ENCODE data around the gene SH3D21.

The SH3D21 gene

DNA sequence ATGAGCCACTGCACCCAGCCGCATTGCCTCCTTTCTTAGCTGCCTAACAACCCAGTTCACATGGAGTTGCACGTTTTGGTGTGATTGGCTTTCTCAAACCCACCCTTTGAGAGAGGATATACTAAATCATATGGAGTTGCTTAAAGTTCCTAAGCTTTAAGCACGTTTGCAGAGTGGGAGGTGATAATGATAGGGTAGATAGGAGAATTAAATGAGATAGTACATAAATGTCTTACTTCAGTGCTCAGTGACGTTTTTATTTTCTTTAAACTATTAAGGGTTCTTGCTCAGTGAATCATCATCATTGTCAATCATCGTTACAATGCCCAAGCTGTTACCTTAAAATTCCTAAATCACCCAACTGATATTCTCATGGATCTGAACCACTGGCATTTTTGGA is 2.9 kb upstream of the SH3D21 start:
- DNase-seq (ENCODE audit: extremely low read depth in 1 of 2, low read depth in 1 of 2) = no peak

DNA sequence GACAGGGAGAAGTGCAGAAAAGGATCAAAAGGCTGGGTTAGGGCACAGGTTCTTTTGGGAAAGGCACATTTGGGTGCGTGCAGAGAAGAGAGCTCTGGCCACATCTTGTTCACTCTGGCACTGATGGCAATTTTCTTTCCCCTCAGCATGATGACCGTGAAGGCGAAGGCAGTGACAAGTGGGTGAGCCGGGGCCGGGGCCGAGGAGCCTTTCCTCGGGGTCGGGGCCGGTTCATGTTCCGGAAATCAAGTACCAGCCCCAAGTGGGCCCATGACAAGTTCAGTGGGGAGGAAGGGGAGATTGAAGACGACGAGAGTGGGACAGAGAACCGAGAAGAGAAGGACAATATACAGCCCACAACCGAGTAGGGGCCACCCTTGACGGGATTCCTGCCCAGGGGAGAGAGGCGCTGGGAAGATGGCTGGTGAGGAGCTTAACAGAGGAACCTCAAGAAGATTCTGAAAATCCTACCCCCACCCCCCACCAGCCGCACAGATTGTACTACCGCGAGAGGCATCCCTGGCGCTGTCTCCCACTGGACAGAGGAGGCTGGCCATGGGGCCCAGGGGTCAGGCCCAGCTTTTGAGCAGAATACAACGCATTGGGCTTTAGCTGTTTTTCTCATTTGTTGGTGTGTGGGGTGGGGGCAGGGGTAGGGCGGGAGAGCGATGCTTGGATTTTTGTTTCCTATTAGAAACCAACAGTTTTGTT is 2.4 kb upstream of the SH3D21 start:
- no peak for DNase-seq (ENCODE audit: extremely low read depth in 1 of 2, low read depth in 1 of 2)

DNA sequence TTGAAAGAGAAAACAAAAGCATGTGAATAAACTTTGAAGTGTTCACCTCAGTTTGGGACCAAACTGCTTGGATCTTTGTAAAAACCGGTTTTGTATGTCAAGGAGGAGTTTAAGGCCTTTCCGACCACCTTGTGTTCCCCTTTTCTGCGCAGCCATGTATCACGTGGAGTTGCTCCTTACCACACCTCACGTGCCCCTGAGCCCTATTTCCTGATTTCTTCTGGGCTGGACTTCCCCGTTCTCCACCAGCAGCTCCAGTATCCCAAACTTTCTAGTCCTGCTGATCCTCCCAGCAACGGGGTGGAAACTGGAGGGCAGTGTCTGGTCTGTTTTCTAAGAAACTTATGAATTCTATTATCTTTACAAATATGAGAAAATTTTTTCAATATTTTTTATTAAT is 1.6 kb upstream of the SH3D21 start:
- no peak for DNase-seq (ENCODE audit: extremely low read depth in 1 of 2, low read depth in 1 of 2)

DNA sequence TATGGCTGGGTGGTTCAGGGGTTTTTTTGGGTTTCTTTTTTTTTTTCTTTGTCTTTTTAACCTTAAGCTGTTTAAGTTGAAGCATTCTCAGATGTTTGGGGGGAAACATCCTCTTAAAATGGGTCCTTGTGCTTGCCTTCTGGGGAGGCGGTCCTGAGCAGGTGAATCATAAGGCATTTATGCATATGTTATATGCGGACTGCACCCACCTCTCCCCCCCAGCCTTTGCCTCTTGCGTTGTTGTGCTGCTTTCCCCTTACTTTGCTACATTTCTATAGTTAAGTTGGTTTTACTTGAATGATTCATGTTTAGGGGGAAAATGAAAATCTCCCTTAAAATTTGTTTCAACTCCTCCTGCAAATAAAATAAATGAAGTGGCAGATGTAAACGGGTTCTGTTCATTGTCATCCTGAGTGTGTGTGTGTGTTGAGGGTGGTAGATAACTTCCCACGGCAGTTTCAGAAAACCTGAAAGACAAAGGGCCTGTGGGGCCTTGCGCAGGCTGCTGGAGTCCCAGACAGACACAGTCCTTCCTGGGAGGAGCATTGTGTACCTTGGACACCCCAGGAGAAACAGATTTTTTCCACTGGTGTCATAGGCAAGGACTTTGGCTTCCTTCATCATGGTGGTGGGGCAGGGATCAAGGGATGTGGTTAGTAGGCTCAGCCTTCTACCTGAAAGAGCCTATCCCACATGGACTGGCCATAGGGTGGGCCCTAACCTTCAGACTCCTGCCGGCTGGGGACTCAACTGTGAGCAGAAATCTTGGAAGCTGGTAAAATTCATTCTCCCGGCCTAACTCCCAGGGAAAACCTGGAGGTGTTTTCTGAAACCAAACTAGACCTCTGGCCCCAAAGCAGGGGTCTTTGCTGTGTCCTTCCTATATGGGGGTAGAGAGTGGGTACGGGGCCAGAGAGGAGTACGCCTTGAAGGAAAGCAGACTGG is 926 bp upstream of the SH3D21 start:
- DNase-seq (ENCODE audit: extremely low read depth in 1 of 2, low read depth in 1 of 2) = no peak

DNA sequence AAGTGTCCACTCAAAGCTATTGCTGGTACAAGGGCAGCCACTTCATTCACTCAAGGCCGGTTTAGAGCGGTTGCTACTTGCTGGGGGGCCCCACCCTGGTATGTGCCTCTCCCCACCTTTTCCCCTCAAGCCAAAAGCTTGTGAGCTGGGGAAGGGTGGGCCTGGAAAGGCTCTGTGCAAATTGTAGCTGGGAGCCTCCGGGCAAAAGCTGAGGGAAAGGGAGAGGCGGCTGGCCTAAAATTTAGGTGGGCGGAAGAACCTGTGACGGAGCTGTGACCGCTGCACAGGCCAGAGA is 306 bp upstream of the SH3D21 start:
- no peak for DNase-seq (ENCODE audit: extremely low read depth in 1 of 2, low read depth in 1 of 2)

DNA sequence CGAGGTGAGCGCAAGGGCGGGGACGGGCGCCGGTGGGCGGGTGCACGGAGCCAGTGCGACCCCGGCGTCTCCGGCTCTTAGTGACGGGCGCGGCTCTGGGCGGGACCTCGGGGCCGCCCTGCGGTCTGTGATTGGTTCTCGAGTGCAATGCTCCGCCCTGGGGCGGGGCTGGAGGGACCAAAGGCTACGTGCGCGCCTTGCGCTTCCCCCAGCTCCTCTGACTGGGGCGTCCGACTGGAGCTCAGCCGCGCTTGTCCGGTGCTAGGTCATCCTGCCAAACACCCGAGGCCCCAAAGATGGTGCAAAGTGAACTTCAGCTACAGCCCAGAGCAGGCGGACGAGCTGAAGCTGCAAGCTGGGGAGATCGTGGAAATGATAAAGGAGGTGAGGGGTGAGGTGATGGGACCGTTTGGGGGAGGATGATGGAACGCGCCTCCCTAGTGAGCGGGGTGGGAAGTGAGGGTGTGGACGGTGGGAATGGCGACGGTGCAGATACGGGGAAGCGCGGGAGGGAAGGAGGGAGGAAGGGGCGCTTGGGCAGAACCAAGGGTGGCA is 811 bp downstream of the SH3D21 start:
- DNase-seq (ENCODE audit: extremely low read depth in 1 of 2, low read depth in 1 of 2) = peak; percentile 80 to 86

DNA sequence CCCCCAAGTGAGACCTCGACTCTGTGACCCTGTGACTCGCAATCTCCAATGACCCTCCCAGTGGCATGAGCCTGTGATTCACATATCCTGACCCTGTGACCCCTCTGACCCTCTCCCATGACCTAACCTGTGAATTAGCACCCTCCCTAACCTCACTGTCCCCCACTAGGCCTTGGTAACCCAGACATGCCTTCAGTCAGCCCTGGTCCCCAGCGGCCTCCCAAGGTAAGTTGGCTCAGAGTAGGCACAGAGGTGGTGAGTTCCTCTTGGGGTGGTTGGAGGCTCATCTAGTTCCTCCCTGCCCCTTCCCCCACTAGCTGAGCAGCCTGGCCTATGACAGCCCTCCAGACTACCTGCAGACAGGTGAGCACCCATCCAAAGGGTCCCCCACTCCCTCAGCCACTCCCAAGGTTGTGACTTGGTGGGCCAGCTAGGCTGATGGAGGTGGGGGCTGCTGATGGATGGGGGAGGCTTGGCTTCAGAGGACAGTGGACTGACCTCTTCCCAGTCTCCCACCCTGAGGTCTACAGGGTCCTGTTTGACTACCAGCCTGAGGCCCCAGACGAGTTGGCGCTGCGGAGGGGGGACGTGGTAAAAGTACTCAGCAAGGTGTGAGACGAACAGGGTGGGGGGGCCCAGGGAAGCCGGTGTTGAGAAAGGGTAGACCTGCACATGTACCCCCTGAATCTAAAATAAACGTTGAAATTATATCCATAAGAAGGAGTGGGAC is 1.6 kb downstream of the SH3D21 start:
- no peak for DNase-seq (ENCODE audit: extremely low read depth in 1 of 2, low read depth in 1 of 2)

DNA sequence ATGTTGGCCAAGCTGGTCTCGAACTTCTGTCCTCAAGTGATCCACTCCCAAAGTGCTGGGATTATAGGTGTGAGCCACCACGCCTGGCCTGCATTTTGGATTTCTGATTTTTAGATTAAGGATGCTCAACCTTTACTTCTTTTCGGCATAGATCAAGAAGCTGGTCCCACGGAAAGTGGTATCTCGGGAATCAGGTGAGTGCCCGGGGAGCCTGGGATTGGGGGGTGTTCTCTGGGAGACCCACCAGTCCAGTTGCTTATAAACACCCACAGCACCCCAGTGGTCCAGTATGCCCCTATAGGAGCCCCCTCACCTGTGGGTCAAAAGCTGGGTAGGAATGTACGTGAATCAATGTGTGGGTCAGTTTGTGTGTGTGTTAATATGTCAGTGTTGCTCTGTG is 3.2 kb downstream of the SH3D21 start:
- DNase-seq (ENCODE audit: extremely low read depth in 1 of 2, low read depth in 1 of 2) = no peak

DNA sequence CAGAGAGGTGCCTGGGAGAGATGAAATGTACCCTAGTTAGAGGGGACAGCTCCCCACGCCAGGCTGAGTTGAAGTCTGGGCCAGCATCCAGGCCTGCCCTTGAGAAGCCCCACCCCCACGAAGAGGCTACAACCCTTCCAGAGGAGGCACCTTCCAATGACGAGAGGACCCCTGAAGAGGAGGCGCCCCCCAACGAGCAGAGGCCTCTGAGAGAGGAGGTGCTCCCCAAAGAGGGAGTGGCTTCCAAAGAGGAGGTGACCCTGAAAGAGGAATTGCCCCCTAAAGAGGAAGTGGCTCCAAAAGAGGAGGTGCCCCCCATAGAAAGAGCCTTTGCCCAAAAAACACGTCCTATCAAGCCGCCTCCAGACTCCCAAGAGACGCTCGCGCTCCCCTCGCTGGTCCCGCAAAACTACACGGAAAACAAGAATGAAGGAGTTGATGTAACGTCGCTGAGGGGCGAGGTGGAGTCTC is 14.2 kb downstream of the SH3D21 start:
- DNase-seq (ENCODE audit: extremely low read depth in 1 of 2, low read depth in 1 of 2) = no peak

DNA sequence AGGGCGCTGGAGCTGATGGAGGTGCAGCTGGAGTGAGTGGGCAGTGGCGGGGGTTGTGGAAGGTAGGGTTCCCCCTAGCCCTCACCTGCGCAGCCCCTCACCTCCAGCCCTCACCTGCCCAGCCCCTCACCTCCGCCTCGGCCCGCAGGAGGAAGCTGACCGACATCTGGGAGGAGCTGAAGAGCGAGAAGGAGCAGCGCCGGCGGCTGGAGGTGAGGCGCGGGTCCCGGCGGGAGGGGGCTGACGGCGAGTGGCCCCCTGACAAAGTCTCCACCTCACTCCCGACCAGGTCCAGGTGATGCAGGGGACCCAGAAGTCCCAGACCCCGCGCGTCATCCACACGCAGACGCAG is 14.6 kb downstream of the SH3D21 start:
- no peak for DNase-seq (ENCODE audit: extremely low read depth in 1 of 2, low read depth in 1 of 2)

DNA sequence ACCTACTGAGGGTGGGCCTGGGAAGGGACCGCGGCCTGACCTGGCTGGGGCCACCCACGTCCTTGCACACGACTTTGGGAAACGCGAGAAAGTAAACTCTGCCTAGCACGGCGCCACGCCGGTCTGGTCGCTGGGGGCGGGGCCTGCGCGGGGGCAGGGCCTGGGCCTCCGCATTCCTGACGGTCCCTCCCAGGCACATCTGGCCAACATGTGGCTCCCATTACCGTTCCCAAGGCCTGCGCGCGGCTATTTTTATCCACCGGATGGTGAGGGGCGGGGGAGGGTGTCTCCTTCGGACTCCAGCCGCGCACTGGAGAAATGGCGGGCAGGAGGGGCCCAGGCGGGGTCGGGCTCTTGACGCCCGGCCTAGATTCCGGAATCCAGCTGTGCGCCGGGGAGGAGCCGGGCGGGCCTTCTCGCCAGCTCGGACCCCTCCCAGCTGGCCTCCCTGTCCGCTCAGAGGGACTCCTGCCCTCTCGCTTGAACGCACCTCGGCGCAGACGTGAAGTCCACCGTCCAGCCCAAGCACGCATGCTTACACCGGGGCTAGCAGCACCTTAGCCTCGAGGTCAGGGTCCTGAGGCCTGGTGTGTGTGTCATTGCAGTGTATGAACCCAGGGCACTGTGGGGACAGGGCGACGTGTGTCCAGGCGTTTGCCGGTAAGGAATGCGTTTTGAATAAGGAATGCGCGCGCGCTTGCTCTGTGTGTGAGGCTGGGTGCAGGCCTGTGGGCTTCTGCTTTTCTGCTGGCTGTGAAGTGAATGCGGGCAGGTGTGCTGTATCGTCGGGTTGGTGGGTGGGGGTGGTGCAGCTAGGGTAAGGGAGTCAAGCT is 15.2 kb downstream of the SH3D21 start:
- DNase-seq (ENCODE audit: extremely low read depth in 1 of 2, low read depth in 1 of 2) = peak in 1 of 2 donors; percentile 17

DNA sequence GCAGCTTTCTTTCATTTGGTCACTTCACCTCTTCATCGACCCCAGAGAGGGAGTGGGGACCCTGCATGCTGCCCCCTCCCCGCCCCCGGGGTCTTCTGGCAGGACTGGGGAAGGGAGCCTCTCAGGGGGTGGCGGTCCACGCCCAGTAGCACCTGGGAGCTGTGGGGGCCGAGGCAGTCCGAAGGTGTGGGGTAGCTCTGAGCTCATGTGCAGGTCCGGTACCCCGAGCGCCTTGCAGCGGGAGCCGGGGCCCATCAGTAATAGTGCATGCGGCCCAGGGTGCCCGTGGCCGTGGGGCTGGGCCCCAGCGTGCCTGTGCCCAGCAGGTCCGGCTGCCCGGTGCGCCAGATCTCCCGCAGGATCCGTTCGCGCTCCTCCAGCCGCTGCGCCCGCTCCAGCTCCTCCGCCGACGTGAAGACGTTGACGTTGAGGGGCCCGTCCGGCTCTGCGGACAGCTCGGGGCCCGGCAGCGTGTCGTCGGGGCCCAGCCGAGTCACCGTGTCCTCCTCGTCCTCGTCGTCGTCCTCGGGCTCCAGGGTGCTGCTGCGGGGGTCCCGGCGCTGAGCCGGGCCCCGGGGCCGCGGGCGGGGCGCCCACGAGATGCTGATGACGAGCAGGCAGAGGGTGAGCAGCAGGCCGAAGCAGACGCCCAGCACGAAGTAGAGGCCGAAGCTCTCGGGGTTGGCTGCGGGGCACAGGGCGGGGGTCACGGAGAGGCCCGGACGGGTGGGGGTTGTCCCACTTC is 16.0 kb downstream of the SH3D21 start:
- no peak for DNase-seq (ENCODE audit: extremely low read depth in 1 of 2, low read depth in 1 of 2)

DNA sequence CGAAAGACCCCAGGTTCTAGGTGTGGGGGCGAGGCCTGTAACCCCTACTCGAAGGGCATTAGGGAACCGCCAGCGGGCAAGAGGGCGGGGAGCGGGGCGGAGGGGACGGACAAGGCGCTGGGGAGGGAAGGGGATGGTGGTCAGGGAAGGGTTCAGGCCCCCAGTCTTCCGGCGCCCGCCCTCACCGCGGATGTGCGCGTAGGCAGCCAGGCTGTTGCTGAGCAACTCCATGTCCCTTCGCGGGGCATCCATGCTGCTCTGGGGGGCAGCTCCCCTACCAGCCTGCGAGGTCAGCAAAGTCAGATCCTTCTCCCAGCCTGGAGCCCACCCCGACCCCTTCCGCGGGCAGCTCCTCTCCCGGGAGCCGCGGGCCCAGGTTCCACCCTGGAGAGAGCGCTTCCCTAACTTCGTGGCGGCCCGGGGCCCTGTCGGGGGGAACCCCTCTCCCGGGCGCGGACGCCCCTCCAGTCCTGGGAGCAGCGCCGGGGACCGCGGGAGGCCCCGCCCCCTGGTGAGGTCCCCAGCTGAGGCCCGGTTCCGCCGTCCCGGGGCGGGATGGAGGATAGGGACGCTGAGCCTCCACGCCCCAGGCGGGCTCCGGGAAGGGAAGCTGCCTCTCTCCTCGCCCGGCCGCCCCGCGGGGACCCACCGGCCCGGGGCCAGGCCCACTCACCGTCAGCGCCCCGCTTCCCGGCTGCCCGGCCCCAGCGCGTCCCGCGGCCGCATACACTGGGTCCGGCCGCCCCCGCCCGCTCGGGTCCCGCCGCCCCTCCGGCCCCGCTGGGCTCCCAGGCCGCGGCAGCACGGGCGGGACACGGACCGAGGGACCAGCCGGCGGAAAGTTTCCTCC is 16.8 kb downstream of the SH3D21 start:
- peak in 1 of 2 donors; percentile 12 for DNase-seq (ENCODE audit: extremely low read depth in 1 of 2, low read depth in 1 of 2)

DNA sequence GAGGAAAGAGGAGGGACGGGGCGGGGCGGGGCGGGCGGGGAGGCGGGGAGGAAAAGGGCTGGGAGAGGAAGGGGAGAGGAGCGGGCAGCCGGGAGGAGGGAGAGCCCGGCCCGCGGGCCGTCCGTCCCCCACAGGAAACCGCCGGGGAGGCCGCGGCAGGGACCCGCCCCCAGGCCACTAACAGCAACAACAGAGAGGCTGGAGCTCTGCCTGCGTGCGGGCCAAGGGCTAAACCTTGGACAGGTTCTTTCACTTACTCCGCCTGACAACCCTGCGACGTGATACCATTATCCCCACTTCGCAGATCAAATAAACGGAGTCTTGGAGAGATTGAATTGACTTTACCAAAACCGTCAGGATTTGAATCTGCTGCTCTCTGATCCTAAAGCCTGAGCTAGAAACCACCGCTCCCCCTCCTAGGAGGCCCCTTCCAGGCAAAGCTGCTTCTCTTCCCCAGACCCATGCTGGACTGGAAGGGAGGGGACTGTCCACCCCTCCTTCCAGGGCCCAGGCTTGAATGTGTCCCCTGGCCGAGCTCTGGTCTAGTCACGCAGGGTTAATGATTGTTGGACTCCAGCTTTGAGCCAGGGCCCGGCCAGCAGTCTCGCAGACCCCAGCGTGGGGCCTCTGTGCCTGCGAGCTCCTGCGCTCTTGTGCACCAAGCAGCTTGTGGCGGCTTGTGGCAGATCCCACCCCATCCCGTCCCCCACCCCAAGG is 17.6 kb downstream of the SH3D21 start, which contains the start of gene EVA1B:
TSS of gene EVA1B (minus strand) at position 10 of the 717 bp plus-strand sequence. CDS start 608 bp downstream, outside the sequence.
- peak in 1 of 2 donors; percentile 33 for DNase-seq (ENCODE audit: extremely low read depth in 1 of 2, low read depth in 1 of 2)

DNA sequence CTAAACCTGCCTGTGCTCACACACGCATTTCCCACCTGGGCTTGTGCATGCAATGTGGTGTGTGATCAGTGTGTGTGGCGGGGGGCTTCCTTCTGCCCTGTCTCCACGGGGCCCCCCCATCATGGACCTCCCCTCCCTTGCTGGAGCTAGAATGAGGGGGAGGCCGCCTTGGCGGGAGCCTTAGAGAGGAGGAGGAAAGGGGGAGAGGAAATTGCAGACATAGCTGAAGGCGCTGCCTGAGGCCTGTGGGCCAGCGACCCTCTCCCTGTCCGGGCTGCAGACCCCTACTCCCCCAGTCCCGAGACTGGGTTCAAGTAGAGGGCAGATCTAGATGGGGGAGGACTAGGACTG is 18.2 kb downstream of the SH3D21 start:
- DNase-seq (ENCODE audit: extremely low read depth in 1 of 2, low read depth in 1 of 2) = no peak

DNA sequence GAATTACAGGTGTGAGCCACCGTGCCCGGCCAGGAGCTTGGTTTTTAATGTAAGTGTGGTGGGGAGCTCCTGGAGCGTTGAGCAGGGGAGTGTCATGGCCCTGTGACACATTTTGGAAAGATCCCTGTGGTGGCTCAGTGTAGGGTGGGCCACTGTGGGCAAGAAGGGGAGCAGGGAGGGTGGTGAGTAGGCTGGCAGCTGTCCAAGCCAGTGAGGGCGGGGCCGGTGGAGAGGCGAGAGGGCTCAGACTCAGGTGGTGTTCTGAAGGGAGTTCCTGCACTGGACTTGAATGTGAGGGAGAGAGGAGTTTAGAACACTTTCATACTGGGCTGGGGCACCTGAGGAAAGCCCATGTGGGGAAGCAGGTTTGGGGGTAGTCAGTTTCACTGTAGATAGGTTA is 20.3 kb downstream of the SH3D21 start:
- DNase-seq (ENCODE audit: extremely low read depth in 1 of 2, low read depth in 1 of 2) = no peak

DNA sequence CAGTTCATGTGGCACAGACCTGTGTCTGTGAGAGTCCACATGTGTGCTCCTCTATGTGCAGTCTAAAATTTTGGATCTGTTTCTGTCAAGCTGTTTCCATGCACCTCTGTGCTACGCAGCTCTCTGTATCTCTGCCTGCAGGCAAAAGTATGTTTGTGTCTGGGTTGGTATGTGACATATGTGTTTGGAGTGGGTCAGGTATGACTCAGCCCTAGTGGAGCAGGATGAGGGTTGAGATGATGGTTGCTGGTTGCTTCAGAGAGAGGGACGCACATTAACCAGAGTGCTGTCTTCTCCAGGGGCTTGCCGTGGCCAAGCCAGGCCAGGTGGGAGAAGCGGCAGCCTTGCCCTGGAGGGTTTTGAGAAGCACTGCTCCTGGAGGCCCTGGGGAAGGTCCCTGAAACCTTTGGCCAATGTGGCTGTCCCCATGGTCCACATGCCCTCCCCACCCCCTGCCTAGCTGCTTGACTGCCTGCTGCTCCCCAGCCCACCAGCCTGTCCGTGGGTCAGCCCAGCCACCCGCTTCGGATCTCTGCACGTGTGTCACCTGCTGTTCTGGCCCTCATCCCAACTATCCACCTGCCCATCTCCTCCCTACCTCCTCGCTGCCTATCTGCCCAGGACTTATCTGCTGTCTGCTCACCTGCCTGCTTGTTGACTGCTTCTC is 21.4 kb downstream of the SH3D21 start:
- no peak for DNase-seq (ENCODE audit: extremely low read depth in 1 of 2, low read depth in 1 of 2)

DNA sequence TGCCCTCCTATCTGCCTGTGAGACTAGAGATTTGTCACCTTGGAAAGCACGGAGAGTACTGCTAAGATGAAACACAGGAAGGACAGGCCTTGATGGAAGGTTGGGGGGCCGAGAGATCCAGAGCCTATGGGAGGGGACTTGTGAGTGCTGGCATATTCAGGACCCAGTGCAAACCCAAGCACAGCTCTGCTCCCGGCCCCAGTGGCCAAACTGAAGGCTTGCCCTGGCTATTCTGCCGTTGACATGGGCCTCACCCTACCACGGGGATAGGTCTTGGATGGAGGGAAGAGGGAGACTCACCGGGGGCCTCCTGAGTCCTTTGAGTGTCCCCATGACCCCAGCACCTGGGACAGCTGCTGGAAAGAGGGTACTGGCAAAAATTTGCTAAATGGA is 21.9 kb downstream of the SH3D21 start:
- no peak for DNase-seq (ENCODE audit: extremely low read depth in 1 of 2, low read depth in 1 of 2)

Measured in activated CD8-positive, alpha-beta memory T cell treated with anti-CD3 and anti-CD28 coated beads for 1 hour (primary cell).